ENCODE measurements around the gene ICA1L.

Gene ICA1L

GRCh38 chr2:202743613-202744012, 128.0 kb downstream of the ICA1L start:
- no peak for DNase-seq (ENCODE audit: low read depth, low spot score)

GRCh38 chr2:202736826-202737225, 134.7 kb downstream of the ICA1L start:
- no peak for DNase-seq (ENCODE audit: low read depth, low spot score)

GRCh38 chr2:202726070-202726469, 145.5 kb downstream of the ICA1L start:
- no peak for DNase-seq (ENCODE audit: low read depth, low spot score)

- DNase-seq (ENCODE audit: low read depth, low spot score) = no peak
These were observed 147.8 kb downstream of the ICA1L start for GRCh38 chr2:202723746-202724145.
